B cell (primary cell): ENCODE results near the gene GALNT10. TPM values are rescaled to one million over a fixed set of nuclear protein-coding genes. Genes with fewer than 3 reads are reported as not detected.

Experiments used
- ATAC-seq: fragments of 200-7000 bp; cut with Tn5 transposase; one replicate; pipeline ENCODE4 v1.10.0; 2021; ENCODE audit warnings: low read depth, mild to moderate bottlenecking, moderate number of reproducible peaks, moderate library complexity
- CTCF ChIA-PET: fragments of 350-600 bp; sonication (Branson Sonifier 250); formaldehyde crosslinking; loops from one replicate; lab custom pipeline; 2021; ENCODE audit warnings: antibody characterized with exemption, inconsistent platforms; lab: Charles Lee
- POLR2A ChIA-PET: fragments of 350-600 bp; sonication (Branson Sonifier 250); formaldehyde crosslinking; loops from one replicate; lab custom pipeline; 2021; ENCODE audit warnings: antibody characterized with exemption; lab: Charles Lee
- DNase-seq: peaks from one replicate; pipeline ENCODE4 v3.0.0; 2013
- H2AFZ ChIP-seq: 2 replicates; pipeline ENCODE4 v1.6.1; 2012; ENCODE audit warnings: mild to moderate bottlenecking, low read depth, low read length; ENCODE audit not compliant: insufficient read depth, poor library complexity, severe bottlenecking
- H3K27ac ChIP-seq, 2 donors: 1 replicate in 1 of 2; 2 replicates in 1 of 2; pipeline ENCODE4 v1.5.1; 2012 to 2013; ENCODE audit warnings: low read length in 2 of 2, mild to moderate bottlenecking in 2 of 2, moderate library complexity in 1 of 2
- H3K27me3 ChIP-seq, 4 experiments: fragments of 200-600 bp in 1 of 4; sonication (generic) in 1 of 4; replicated peaks in 1 of 4; 1 replicate in 2 of 4; 2 replicates in 2 of 4; pipeline versions ENCODE4 v1.6.1 to v1.7.0; 2013 to 2016; ENCODE audit warnings: low read length in 3 of 4, mild to moderate bottlenecking in 2 of 4, mixed read lengths in 1 of 4, moderate library complexity in 1 of 4; ENCODE audit not compliant: insufficient read depth in 4 of 4, control insufficient read depth in 3 of 4; ENCODE audit errors: control extremely low read depth in 1 of 4
- H3K36me3 ChIP-seq, 2 experiments: replicated peaks in 1 of 2; 1 replicate in 1 of 2; 2 replicates in 1 of 2; pipeline versions ENCODE4 v1.6.1 to v1.7.1; 2013; ENCODE audit warnings: low read length in 1 of 2; ENCODE audit not compliant: insufficient read depth in 2 of 2, control insufficient read depth in 1 of 2; ENCODE audit errors: control extremely low read depth in 1 of 2, extremely low read depth in 1 of 2
- H3K4me1 ChIP-seq, 2 donors: fragments of 200-600 bp in 1 of 2; sonication (generic) in 1 of 2; 1 replicate in 1 of 2; 2 replicates in 1 of 2; pipeline versions ENCODE4 v1.5.1 to v1.6.1; 2013 to 2017; ENCODE audit warnings: low read length in 2 of 2; ENCODE audit not compliant: control insufficient read depth in 2 of 2, insufficient read depth in 2 of 2
- H3K4me2 ChIP-seq: replicated peaks from 2 replicates; pipeline ENCODE3; 2012; ENCODE audit warnings: mild to moderate bottlenecking, low read depth, low read length; ENCODE audit not compliant: poor library complexity, severe bottlenecking
- H3K4me3 ChIP-seq, 5 experiments: fragments of 200-600 bp in 1 of 5; sonication (generic) in 1 of 5; 1 replicate in 3 of 5; 2 replicates in 2 of 5; pipeline versions ENCODE4 v1.5.1 to v1.7.0; 2011 to 2016; ENCODE audit warnings: low read length in 4 of 5, mild to moderate bottlenecking in 4 of 5, low read depth in 2 of 5, control low read depth in 1 of 5, moderate library complexity in 1 of 5; ENCODE audit not compliant: insufficient read depth in 1 of 5; ENCODE audit errors: control extremely low read depth in 1 of 5, extremely low read depth in 1 of 5
- H3K79me2 ChIP-seq: fragments of 200-600 bp; sonication (generic); one replicate; pipeline ENCODE4 v1.6.0; 2016; ENCODE audit warnings: low read length; ENCODE audit not compliant: control insufficient read depth, insufficient read depth
- H3K9ac ChIP-seq: fragments of 200-600 bp; sonication (generic); 2 replicates; pipeline ENCODE4 v1.6.1; 2017; ENCODE audit warnings: mild to moderate bottlenecking, low read length, moderate library complexity
- H3K9me3 ChIP-seq, 3 donors: one replicate each; pipeline versions ENCODE4 v1.6.1 to v1.7.1; 2013; ENCODE audit warnings: low read length in 2 of 3; ENCODE audit not compliant: control insufficient read depth in 2 of 3, insufficient read depth in 1 of 3; ENCODE audit errors: control extremely low read depth in 1 of 3
- H4K20me1 ChIP-seq: 2 replicates; pipeline ENCODE4 v1.6.0; 2012; ENCODE audit warnings: mild to moderate bottlenecking, low read length; ENCODE audit not compliant: insufficient read depth, control insufficient read depth, poor library complexity, severe bottlenecking
- H3K27ac Mint-ChIP-seq: one replicate; pipeline ENCODE4 v1.8.0; 2021; ENCODE audit warnings: mixed read lengths
- H3K27me3 Mint-ChIP-seq: one replicate; pipeline ENCODE4 v1.8.0; 2021; ENCODE audit warnings: mixed read lengths
- H3K4me1 Mint-ChIP-seq: one replicate; pipeline ENCODE4 v1.8.0; 2021; ENCODE audit warnings: mixed read lengths
- H3K4me3 Mint-ChIP-seq: one replicate; pipeline ENCODE4 v1.8.0; 2021; ENCODE audit warnings: mixed read lengths
- H3K9me3 Mint-ChIP-seq: one replicate; pipeline ENCODE4 v1.8.0; 2022; ENCODE audit warnings: mixed read lengths; ENCODE audit not compliant: insufficient read depth
- CTCF ChIP-seq: fragments of 200-600 bp; IDR thresholded peaks from one replicate; pipeline ENCODE4 v1.8.0; 2022; ENCODE audit warnings: antibody characterized with exemption, mild to moderate bottlenecking
- EZH2 ChIP-seq: IDR thresholded peaks from 2 replicates; pipeline ENCODE4 v1.6.1; 2012; ENCODE audit warnings: borderline replicate concordance, low read depth, mild to moderate bottlenecking, moderate library complexity, low read length; ENCODE audit not compliant: insufficient read depth, poor library complexity, severe bottlenecking
- WGBS: methylation state at CpG from one replicate; pipeline ENCODE4 v1.1.5; 2013; ENCODE audit warnings: missing lambda C conversion rate; ENCODE audit not compliant: insufficient coverage; 5-methylcytosine and 5-hydroxymethylcytosine counted together
- intact Hi-C: fragments of 100-400 bp; cut with micrococcal nuclease; formaldehyde crosslinking; loops from one replicate; pipeline ENCODE4 v1.10.0; 2022
- polyA plus RNA-seq: library from polyadenylated mRNA; depleted of rRNA; stranded (reverse); fragments of >200 nt; gene quantifications from 2 replicates; pipeline ENCODE4 v1.2.3, GENCODE V29; 2012
- total RNA-seq, 2 donors: library from RNA; stranded (reverse); fragments of 120-200 nt in 1 of 2; gene quantifications; 1 replicate in 1 of 2; 2 replicates in 1 of 2; pipeline versions ENCODE4 v1.2.3 to v1.2.4, GENCODE V29; 2013 to 2022

Gene GALNT10
- total and polyA plus RNA-seq, 2 donors (not counting 1 experiment from before 2014, with no cell fraction given): 27.7 to 42.8 TPM

DNA sequence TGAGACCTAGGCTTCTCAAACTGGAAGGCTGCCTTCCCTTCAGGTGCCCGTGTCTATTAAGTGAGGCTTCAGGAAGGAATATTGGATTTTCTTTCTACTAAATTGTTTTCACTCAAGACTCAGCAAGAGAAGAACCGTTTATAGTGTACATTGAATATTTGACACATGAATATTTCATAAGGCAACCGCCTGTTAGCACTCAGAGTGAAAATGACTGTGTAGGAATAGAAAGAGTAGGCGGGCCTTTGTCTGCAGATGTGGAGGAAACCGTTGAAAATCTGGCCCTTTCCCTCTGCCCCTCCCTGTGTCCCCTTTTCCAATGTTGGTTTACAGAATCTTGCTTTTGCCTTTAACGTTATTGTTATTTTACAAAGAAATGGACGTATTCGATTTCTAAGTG is 261.4 kb downstream of the GALNT10 start:
- no peak overlapping the region for H3K9ac ChIP-seq
- H3K9me3 Mint-ChIP-seq: no peaks in the 10 kb centered on the region
- ATAC-seq (no peak), DNase-seq (no peak)
- no peaks in the 10 kb centered on the region for H3K27me3 ChIP-seq
- WGBS: no CpG with 5 or more reads among the region's 8 CpGs
- POLR2A ChIA-PET: no interaction called here
- no peaks in the 10 kb centered on the region for H3K9me3 ChIP-seq
- H3K79me2 ChIP-seq: peaks cover 24% of the 10 kb centered on the region
- H3K4me2 ChIP-seq: no peak overlapping the region
- H3K27me3 Mint-ChIP-seq: no peaks in the 10 kb centered on the region
- peaks cover 15% of the 10 kb centered on the region for H4K20me1 ChIP-seq
- no peak overlapping the region for H3K27ac Mint-ChIP-seq
- peaks cover 0 to 67% of the 10 kb centered on the region in 2 experiments for H3K36me3 ChIP-seq
- TF ChIP-seq EZH2: no peak
- TF ChIP-seq CTCF: no peak
- peaks cover 31% of the 10 kb centered on the region for H3K4me1 Mint-ChIP-seq
- H3K4me3 Mint-ChIP-seq: no peak overlapping the region
- H3K4me1 ChIP-seq: peaks cover 15 to 22% of the 10 kb centered on the region in 2 donors
- intact Hi-C loops: no loop called here
- no peak overlapping the region for H3K27ac ChIP-seq
- CTCF ChIA-PET: interaction anchor here (0.9 to 1.0 kb wide), 2 partner anchors 9 to 18 kb away, joined by 3 to 5 read pairs; no protein-coding TSS in a partner anchor
- H3K4me3 ChIP-seq: no peak overlapping the region
- H2AFZ ChIP-seq: no peak overlapping the region

GRCh38 chr5:154455585-154455984 is 265.1 kb downstream of the GALNT10 start:
- DNase-seq: no peak
- Histone ChIP-seq H3K4me1 (no peaks in the 10 kb centered on the region), H4K20me1 (no peaks in the 10 kb centered on the region), H3K9me3 (no peaks in the 10 kb centered on the region), H3K4me2 (no peak overlapping the region), H3K79me2 (no peaks in the 10 kb centered on the region), H3K9ac (no peak overlapping the region), H3K27me3 (no peaks in the 10 kb centered on the region), H3K27ac (no peak overlapping the region), H3K36me3 (peaks cover 6 to 78% of the 10 kb centered on the region in 2 experiments), H3K4me3 (no peak overlapping the region), H2AFZ (no peak overlapping the region)
- Mint-ChIP-seq H3K4me1 (peaks cover under 1% of the 10 kb centered on the region), H3K27ac (no peak overlapping the region), H3K9me3 (no peaks in the 10 kb centered on the region), H3K4me3 (no peak overlapping the region), H3K27me3 (no peaks in the 10 kb centered on the region)
- POLR2A ChIA-PET: no interaction called here
- intact Hi-C loops: no loop called here
- TF ChIP-seq EZH2: no peak
- no peak for TF ChIP-seq CTCF
- CTCF ChIA-PET: interaction anchor here (1.5 kb wide), 1 partner anchor 13 kb away, joined by 6 read pairs; no protein-coding TSS in a partner anchor
- ATAC-seq: no peak
- no CpG with 5 or more reads among the region's 5 CpGs for WGBS
